ENCODE data around the gene SLC18B1. TPM values are rescaled to one million over a fixed set of nuclear protein-coding genes. Genes with fewer than 3 reads are reported as not detected.

SLC18B1 gene
- total RNA-seq, 4 donors from 2014 or later, result 13.4 to 42.0 (median 19.5) TPM

GRCh38 chr6:132728616-132729015 lies 69.8 kb downstream of the SLC18B1 start:
- TF ChIP-seq CTCF (IDR thresholded peaks at IDR 0.05; ENCODE audit: low read depth), result no peak

- TF ChIP-seq CTCF (IDR thresholded peaks at IDR 0.05; ENCODE audit: low read depth), result no peak
These were observed 71.8 kb downstream of the SLC18B1 start for GRCh38 chr6:132726608-132726975.

- TF ChIP-seq CTCF (IDR thresholded peaks at IDR 0.05; ENCODE audit: low read depth), result no peak
These were observed 72.4 kb downstream of the SLC18B1 start for GRCh38 chr6:132725947-132726607.

GRCh38 chr6:132725471-132725870 lies 73.0 kb downstream of the SLC18B1 start:
- TF ChIP-seq CTCF (IDR thresholded peaks at IDR 0.05; ENCODE audit: low read depth), result no peak

GRCh38 chr6:132719736-132720448 lies 78.5 kb downstream of the SLC18B1 start:
- no peak for TF ChIP-seq CTCF (IDR thresholded peaks at IDR 0.05; ENCODE audit: low read depth)

Small RNA genes within 50 kb of the gene (small RNA-seq; reads per million reads assigned to genes)
- gene SNORA33 (21.6 reads per million, percentile 94 among the genes with 10 or more reads in this experiment), gene SNORD100 (4,457 reads per million, percentile 100 among the genes with 10 or more reads in this experiment), gene SNORD101 (6,198 reads per million, percentile 100 among the genes with 10 or more reads in this experiment)

Other genes starting within 250 kb of the SLC18B1 start
- not detected for gene TAAR8, start 246.0 kb downstream of the SLC18B1 start, total RNA-seq
- not detected for gene TAAR6, start 228.3 kb downstream of the SLC18B1 start, total RNA-seq
- not detected for gene TAAR5, start 208.9 kb downstream of the SLC18B1 start, total RNA-seq
- gene TAAR2, start 174.4 kb downstream of the SLC18B1 start, total RNA-seq, result not detected
- not detected for gene TAAR1, start 139.5 kb downstream of the SLC18B1 start, total RNA-seq
- 10 to 100 TPM in 1 of 4 donors, 1 to 10 TPM in 3; 4.5 to 41.6 (median 7.0) TPM for gene VNN1, start 84.6 kb downstream of the SLC18B1 start, total RNA-seq
- gene VNN2, start 40.7 kb downstream of the SLC18B1 start, total RNA-seq, result 100 to 1,000 TPM in 1 of 4 donors, 10 to 100 TPM in 1, 1 to 10 TPM in 2; 2.8 to 122 (median 21.6) TPM
- gene RPS12, start 15.9 kb upstream of the SLC18B1 start, total RNA-seq, result 1,000 to 10,000 TPM; 1,034 to 2,095 (median 2,014) TPM

Measured in subcutaneous adipose tissue (tissue), 4 donors.